Memory B cell (primary cell): Measurements from ENCODE around the gene RS1.

ENCODE experiments used
- ATAC-seq: fragments of 150-1000 bp; cut with Tn5 transposase; 2 replicates; pipeline ENCODE4 v1.10.0; 2021; ENCODE audit warnings: low read depth, mild to moderate bottlenecking, moderate library complexity
- DNase-seq, 2 donors: peaks; one replicate each; pipeline ENCODE4 v3.0.0; 2022; ENCODE audit warnings: low spot score in 2 of 2
- H3K27ac Mint-ChIP-seq: one replicate; pipeline ENCODE4 v1.8.0; 2022; ENCODE audit warnings: mild to moderate bottlenecking, moderate library complexity, mixed read lengths
- H3K27me3 Mint-ChIP-seq: one replicate; pipeline ENCODE4 v1.8.0; 2022; ENCODE audit warnings: mixed read lengths
- H3K36me3 Mint-ChIP-seq: one replicate; pipeline ENCODE4 v1.8.0; 2022; ENCODE audit warnings: mild to moderate bottlenecking, mixed read lengths
- H3K4me1 Mint-ChIP-seq: one replicate; pipeline ENCODE4 v1.8.0; 2022; ENCODE audit warnings: mixed read lengths
- H3K4me3 Mint-ChIP-seq: one replicate; pipeline ENCODE4 v1.8.0; 2022; ENCODE audit warnings: mild to moderate bottlenecking, moderate library complexity, mixed read lengths
- H3K9me3 Mint-ChIP-seq: one replicate; pipeline ENCODE4 v1.8.0; 2022; ENCODE audit warnings: mixed read lengths

Gene RS1

DNA sequence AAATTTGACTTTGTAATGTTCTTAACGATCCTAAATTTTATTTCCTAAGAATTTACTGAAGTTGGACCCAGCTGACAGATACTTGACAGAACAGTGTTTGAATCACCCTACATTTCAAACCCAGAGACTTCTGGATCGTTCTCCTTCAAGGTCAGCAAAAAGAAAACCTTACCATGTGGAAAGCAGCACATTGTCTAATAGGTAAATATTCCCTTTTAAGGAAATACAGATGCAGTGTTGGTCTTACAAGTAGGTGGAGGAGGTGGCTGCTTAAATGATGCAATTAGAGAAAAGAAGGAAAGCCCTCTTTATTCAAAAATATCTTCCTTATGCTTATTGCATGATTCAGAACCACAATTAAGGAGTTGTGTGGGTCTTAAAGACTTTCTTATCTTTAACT lies 73.5 kb downstream of the RS1 start:
- H3K27ac Mint-ChIP-seq = no peak overlapping the region
- H3K27me3 Mint-ChIP-seq = no peaks in the 10 kb centered on the region

DNA sequence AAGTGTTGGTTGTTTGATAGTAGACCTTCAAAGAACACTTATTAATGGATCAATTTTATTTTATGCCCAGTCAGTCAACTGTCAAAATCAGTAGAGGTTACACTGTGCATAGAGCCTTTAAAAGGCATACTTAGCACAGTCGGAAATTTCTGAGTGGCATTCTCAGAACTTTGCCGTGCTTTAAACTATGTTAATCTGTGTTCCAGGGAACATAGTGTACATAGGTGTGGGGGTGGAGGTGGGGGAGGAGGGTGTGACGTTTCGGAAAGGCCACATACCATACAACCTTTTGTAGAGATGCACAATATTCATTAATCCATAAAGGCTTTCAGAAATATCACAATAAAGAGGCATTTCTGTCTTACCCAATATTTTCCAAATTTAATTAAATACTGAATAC lies 75.8 kb downstream of the RS1 start:
- H3K9me3 Mint-ChIP-seq = no peaks in the 10 kb centered on the region
- no peak overlapping the region for H3K27ac Mint-ChIP-seq
- no peak overlapping the region for H3K4me3 Mint-ChIP-seq
- ATAC-seq = no peak
- no peak for DNase-seq
- no peaks in the 10 kb centered on the region for H3K4me1 Mint-ChIP-seq
- peaks cover 17% of the 10 kb centered on the region for H3K36me3 Mint-ChIP-seq
- no peaks in the 10 kb centered on the region for H3K27me3 Mint-ChIP-seq

More for the DNA sequence above, 73.5 kb downstream of the RS1 start:
- Mint-ChIP-seq H3K36me3 (peaks cover 16% of the 10 kb centered on the region), H3K9me3 (no peaks in the 10 kb centered on the region), H3K4me3 (no peak overlapping the region), H3K4me1 (no peaks in the 10 kb centered on the region)
- no peak for ATAC-seq
- DNase-seq = no peak

DNA sequence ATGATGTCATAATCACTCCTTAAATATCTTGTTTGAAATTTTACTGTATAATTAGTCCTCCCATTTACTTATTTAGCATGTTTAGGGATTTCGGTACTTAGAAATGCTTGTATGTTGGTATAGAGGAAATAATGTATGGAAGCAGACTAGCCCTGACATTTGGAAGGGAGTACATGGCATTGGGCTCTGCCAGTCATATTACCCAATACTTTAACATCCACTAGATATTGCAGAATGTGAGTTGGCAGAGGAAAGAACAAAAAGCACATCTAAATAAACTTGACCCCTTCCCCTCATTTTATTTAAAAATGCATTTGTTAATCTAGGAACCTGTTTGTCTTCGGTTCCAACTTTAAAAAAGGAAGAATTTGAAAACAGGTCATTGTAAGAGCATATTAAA lies 77.8 kb downstream of the RS1 start:
- no peak overlapping the region for H3K4me3 Mint-ChIP-seq

DNA sequence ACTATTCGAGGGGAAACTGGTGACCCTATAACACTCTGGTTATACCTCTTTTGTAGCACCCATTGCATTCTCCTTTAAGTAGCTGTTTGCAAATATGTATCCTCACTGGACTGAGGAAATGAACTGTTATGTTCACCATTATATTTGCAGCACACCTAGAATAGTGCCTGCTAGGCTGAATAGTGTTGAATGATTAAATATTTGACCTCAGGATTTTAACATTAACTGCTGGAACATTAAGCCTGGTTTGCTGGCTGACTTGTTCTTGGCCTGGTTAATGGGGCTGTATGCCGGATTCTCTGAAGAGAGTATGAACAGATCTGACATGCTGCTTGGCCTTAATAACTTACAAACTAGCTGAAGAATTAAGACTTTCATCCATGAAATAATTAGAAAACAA lies 80.1 kb downstream of the RS1 start:
- Mint-ChIP-seq H3K9me3 (no peaks in the 10 kb centered on the region), H3K27ac (no peak overlapping the region), H3K4me3 (no peak overlapping the region), H3K36me3 (peaks cover 20% of the 10 kb centered on the region), H3K4me1 (no peaks in the 10 kb centered on the region), H3K27me3 (no peaks in the 10 kb centered on the region)
- DNase-seq = no peak
- ATAC-seq = no peak

More for the DNA sequence above, 77.8 kb downstream of the RS1 start:
- DNase-seq = no peak
- Mint-ChIP-seq H3K9me3 (no peaks in the 10 kb centered on the region), H3K4me1 (no peaks in the 10 kb centered on the region), H3K36me3 (peaks cover 21% of the 10 kb centered on the region), H3K27me3 (no peaks in the 10 kb centered on the region), H3K27ac (no peak overlapping the region)
- no peak for ATAC-seq
